ENCODE data around the gene TATDN2. TPM values are rescaled to one million over a fixed set of nuclear protein-coding genes. Genes with fewer than 3 reads are reported as not detected.

Gene TATDN2
- polyA plus RNA-seq, 1 of the 3 experiments (the other 2 are of a cell fraction) = 14.7 TPM

- DNase-seq = no peak
- H3K9me3 ChIP-seq = no peaks in the 10 kb centered on the region
- H2AFZ ChIP-seq (ENCODE audit: low read depth) = no peak overlapping the region
- H3K27me3 ChIP-seq (ENCODE audit: insufficient read depth) = no peaks in the 10 kb centered on the region
- H3K36me3 ChIP-seq (replicated peaks in 1 of 2; ENCODE audit: control insufficient read depth in 1 of 2, insufficient read depth in 2 of 2, low read length in 1 of 2) = peaks cover 30 to 39% of the 10 kb centered on the region in 2 experiments
- no peaks in the 10 kb centered on the region for H3K79me2 ChIP-seq (ENCODE audit: insufficient read depth)
- no peak for TF ChIP-seq NRF1 (IDR thresholded peaks at IDR 0.05; ENCODE audit: low read depth, low read length)
- TF ChIP-seq USF2 (IDR thresholded peaks at IDR 0.05; ENCODE audit: borderline replicate concordance, low read depth, low read length) = no peak
- TF ChIP-seq USF1 (IDR thresholded peaks at IDR 0.05; ENCODE audit: borderline replicate concordance, low read depth) = no peak
- TF ChIP-seq RFX5 (IDR thresholded peaks at IDR 0.05; ENCODE audit: low read length) = no peak
- TF ChIP-seq RCOR1 (IDR thresholded peaks at IDR 0.05; ENCODE audit: low read length) = no peak
- TF ChIP-seq NFIC (IDR thresholded peaks at IDR 0.05; ENCODE audit: borderline replicate concordance) = no peak
- no peak overlapping the region for H3K27ac ChIP-seq (ENCODE audit: low read depth in 2 of 2, low read length in 1 of 2)
- ChIA-PET CTCF (no interaction called here), POLR2A (interaction anchor here (1.0 kb wide), 1 partner anchor 369 kb away, joined by 4 read pairs; no protein-coding TSS in a partner anchor)
- H3K9ac ChIP-seq = no peak overlapping the region
- H3K4me3 ChIP-seq (ENCODE audit: low read depth in 2 of 2, low read length in 1 of 2) = no peak overlapping the region
- H4K20me1 ChIP-seq (ENCODE audit: insufficient read depth) = no peaks in the 10 kb centered on the region
- WGBS (ENCODE audit: low lambda C conversion rate) = 97% methylated on average over 6 of the region's 9 CpGs
- peaks cover 6 to 17% of the 10 kb centered on the region in 2 experiments; a peak in 2 of 4 replicates for H3K4me1 ChIP-seq (ENCODE audit: control insufficient read depth in 1 of 2, insufficient read depth in 2 of 2, low read depth in 1 of 2, low read length in 1 of 2)
- no peak overlapping the region for H3K4me2 ChIP-seq
- peaks cover 4% of the 10 kb centered on the region for H3F3A ChIP-seq (replicated peaks; ENCODE audit: insufficient read depth)
- no peaks in the 10 kb centered on the region for H3K9me2 ChIP-seq
Measured at GRCh38 chr3:10284496-10284895, 36.2 kb downstream of the TATDN2 start.

DNA sequence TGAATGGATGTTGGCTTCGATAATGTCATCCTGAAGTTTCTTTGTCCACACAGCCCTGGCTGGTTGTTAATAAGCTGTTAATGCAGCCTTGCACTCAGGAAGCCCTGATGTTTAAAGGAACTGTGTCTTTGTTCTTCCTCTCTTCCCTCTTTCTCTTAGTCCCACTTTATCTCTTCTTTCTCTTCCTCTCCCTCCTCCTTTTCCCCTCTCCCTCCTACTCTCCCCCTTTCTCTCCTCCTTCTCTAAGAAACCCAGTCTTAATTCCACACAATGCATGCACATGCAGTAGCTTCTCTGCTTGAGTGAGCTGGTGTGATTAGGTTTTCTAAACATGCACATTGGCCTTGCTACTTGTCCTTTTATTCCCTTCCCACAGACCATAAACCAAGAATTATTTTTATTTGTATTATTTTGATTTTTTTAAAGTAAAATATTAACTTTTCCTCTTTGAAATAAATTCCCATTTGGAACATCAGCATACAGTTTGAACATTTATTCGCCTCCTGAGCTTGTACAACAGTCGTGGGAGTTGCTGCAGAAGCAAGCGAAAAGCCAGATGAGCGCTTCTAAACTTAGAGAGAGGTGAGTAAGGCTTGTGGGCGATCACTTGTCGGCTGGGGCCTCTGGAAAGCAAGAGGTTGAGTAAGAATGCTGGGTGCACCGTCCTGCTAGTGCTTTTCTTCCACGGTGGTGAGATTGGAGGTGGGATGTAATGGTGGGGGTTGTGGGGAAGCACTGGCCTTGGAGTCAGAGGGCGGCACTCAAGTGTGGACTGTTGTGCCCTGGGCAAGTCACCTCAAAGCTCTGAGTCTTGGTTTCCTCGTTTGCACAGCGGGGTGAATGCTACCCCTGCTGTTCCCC lies 37.2 kb downstream of the TATDN2 start:
- H4K20me1 ChIP-seq (ENCODE audit: insufficient read depth) = no peaks in the 10 kb centered on the region
- 93% methylated on average over 12 of the region's 12 CpGs for WGBS (ENCODE audit: low lambda C conversion rate)
- TF ChIP-seq REST (IDR thresholded peaks at IDR 0.05; ENCODE audit: low read depth, low read length) = no peak
- TF ChIP-seq RXRA (IDR thresholded peaks at IDR 0.05; ENCODE audit: borderline replicate concordance, low read depth) = no peak
- TF ChIP-seq EP300 (IDR thresholded peaks at IDR 0.05; ENCODE audit: borderline replicate concordance in 1 of 2, low read depth in 1 of 2, low read length in 1 of 2) = no peak
- no peak for TF ChIP-seq FOSL2 (IDR thresholded peaks at IDR 0.05; ENCODE audit: borderline replicate concordance, low read depth)
- TF ChIP-seq RFX5 (IDR thresholded peaks at IDR 0.05; ENCODE audit: low read length) = no peak
- no peak for TF ChIP-seq TAF1 (IDR thresholded peaks at IDR 0.05; ENCODE audit: borderline replicate concordance, low read depth, low read length)
- no peak for TF ChIP-seq TEAD4 (IDR thresholded peaks at IDR 0.05; ENCODE audit: borderline replicate concordance, insufficient read depth)
- no peak for TF ChIP-seq IRF3 (IDR thresholded peaks at IDR 0.05; ENCODE audit: low read depth, low read length)
- no peak for TF ChIP-seq MEF2A (IDR thresholded peaks at IDR 0.05; ENCODE audit: borderline replicate concordance, low read depth)
- no peak for TF ChIP-seq MXI1 (IDR thresholded peaks at IDR 0.05; ENCODE audit: low read depth, low read length)
- no peak for TF ChIP-seq GABPA (IDR thresholded peaks at IDR 0.05; ENCODE audit: low read depth)
- no peak for TF ChIP-seq TCF12 (IDR thresholded peaks at IDR 0.05)
- TF ChIP-seq USF2 (IDR thresholded peaks at IDR 0.05; ENCODE audit: borderline replicate concordance, low read depth, low read length) = no peak
- no peak for TF ChIP-seq RAD21 (IDR thresholded peaks at IDR 0.05; ENCODE audit: low read length)

More for the DNA sequence above, 37.2 kb downstream of the TATDN2 start:
- Histone ChIP-seq H3K27me3 (ENCODE audit: insufficient read depth) (no peaks in the 10 kb centered on the region), H3F3A (replicated peaks; ENCODE audit: insufficient read depth) (peaks cover 4% of the 10 kb centered on the region), H3K9me2 (no peaks in the 10 kb centered on the region), H3K79me2 (ENCODE audit: insufficient read depth) (no peaks in the 10 kb centered on the region), H3K9me3 (no peaks in the 10 kb centered on the region), H3K36me3 (replicated peaks in 1 of 2; ENCODE audit: control insufficient read depth in 1 of 2, insufficient read depth in 2 of 2, low read length in 1 of 2) (peaks cover 29 to 32% of the 10 kb centered on the region in 2 experiments), H3K4me2 (no peak overlapping the region), H3K4me1 (ENCODE audit: control insufficient read depth in 1 of 2, insufficient read depth in 2 of 2, low read depth in 1 of 2, low read length in 1 of 2) (peaks cover 6 to 17% of the 10 kb centered on the region in 2 experiments; a peak in 2 of 4 replicates), H3K4me3 (ENCODE audit: low read depth in 2 of 2, low read length in 1 of 2) (no peak overlapping the region), H2AFZ (ENCODE audit: low read depth) (no peak overlapping the region), H3K27ac (ENCODE audit: low read depth in 2 of 2, low read length in 1 of 2) (no peak overlapping the region), H3K9ac (no peak overlapping the region)
- POLR2A ChIA-PET = interaction anchor here (1.0 kb wide), 1 partner anchor 370 kb away, joined by 4 read pairs; no protein-coding TSS in a partner anchor
- no peak for DNase-seq
- CTCF ChIA-PET = interaction anchor here (0.6 to 2.5 kb wide), 7 partner anchors 14 to 334 kb away, joined by 3 to 8 read pairs (median 5); no protein-coding TSS in a partner anchor

Measured in SK-N-SH (cell line).